ENCODE measurements around the gene FHAD1.

DNA sequence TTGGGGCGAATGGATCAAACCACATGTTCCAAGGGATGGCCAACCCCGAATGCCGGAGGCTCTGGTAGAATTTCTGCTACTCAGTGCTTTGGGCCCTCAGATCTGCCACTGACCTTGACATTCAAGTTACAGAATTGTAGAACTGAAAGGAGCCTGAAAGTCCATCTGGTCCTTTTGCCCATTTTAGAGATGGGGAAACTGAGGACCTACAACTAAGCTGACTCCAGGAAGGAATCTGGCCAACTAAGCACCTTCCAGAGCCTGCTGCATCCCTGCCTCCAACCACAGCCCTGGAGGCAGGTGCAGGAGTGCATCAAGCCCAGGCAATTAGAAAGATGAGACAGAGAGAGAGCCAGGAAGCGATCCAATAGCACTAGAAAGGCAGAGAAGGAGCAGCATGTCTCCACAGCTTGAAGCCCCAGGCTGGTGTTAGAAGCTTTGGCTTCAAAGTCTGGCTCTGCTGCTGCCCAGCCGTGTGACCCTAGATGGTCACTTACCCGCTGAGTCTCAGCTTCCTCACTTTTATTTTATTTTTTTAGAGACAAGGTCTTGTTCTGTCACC, 189.9 kb downstream of the FHAD1 start:
- TF ChIP-seq TEAD4 (IDR thresholded peaks at IDR 0.05) (no peak), TAF1 (IDR thresholded peaks at IDR 0.05; ENCODE audit: low read depth) (no peak), EP300 (IDR thresholded peaks at IDR 0.05; ENCODE audit: borderline replicate concordance) (no peak), CEBPB (IDR thresholded peaks at IDR 0.05) (no peak), TCF12 (IDR thresholded peaks at IDR 0.05; ENCODE audit: low read depth) (no peak), CREB1 (IDR thresholded peaks at IDR 0.05; ENCODE audit: low read depth) (no peak), RAD21 (IDR thresholded peaks at IDR 0.05; ENCODE audit: low read depth) (no peak), EGR1 (IDR thresholded peaks at IDR 0.05) (no peak), FOXM1 (IDR thresholded peaks at IDR 0.05; ENCODE audit: borderline replicate concordance, low read depth) (no peak), YY1 (IDR thresholded peaks at IDR 0.05; ENCODE audit: low read depth) (no peak)
- TF ChIP-seq, protein P1, sequence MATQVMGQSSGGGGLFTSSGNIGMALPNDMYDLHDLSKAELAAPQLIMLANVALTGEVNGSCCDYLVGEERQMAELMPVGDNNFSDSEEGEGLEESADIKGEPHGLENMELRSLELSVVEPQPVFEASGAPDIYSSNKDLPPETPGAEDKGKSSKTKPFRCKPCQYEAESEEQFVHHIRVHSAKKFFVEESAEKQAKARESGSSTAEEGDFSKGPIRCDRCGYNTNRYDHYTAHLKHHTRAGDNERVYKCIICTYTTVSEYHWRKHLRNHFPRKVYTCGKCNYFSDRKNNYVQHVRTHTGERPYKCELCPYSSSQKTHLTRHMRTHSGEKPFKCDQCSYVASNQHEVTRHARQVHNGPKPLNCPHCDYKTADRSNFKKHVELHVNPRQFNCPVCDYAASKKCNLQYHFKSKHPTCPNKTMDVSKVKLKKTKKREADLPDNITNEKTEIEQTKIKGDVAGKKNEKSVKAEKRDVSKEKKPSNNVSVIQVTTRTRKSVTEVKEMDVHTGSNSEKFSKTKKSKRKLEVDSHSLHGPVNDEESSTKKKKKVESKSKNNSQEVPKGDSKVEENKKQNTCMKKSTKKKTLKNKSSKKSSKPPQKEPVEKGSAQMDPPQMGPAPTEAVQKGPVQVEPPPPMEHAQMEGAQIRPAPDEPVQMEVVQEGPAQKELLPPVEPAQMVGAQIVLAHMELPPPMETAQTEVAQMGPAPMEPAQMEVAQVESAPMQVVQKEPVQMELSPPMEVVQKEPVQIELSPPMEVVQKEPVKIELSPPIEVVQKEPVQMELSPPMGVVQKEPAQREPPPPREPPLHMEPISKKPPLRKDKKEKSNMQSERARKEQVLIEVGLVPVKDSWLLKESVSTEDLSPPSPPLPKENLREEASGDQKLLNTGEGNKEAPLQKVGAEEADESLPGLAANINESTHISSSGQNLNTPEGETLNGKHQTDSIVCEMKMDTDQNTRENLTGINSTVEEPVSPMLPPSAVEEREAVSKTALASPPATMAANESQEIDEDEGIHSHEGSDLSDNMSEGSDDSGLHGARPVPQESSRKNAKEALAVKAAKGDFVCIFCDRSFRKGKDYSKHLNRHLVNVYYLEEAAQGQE (IDR thresholded peaks at IDR 0.05; ENCODE audit: low read depth), result no peak
- TF ChIP-seq, protein P2, sequence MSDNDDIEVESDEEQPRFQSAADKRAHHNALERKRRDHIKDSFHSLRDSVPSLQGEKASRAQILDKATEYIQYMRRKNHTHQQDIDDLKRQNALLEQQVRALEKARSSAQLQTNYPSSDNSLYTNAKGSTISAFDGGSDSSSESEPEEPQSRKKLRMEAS (IDR thresholded peaks at IDR 0.05), result no peak
